GM19452 (cell line): Measurements from ENCODE around the gene GPR157.

ENCODE experiments used
- ATAC-seq: cut with Tn5 transposase; IDR thresholded peaks from one replicate; pipeline ENCODE4 v1.9.1; 2021; ENCODE audit not compliant: unreplicated experiment

Gene GPR157

GRCh38 chr1:9066945-9067807 is 61.7 kb downstream of the GPR157 start:
- ATAC-seq, result no peak

- ATAC-seq, result no peak
Measured at GRCh38 chr1:9065213-9065751, 63.6 kb downstream of the GPR157 start.

GRCh38 chr1:9062846-9063245 is 66.1 kb downstream of the GPR157 start:
- ATAC-seq, result no peak

GRCh38 chr1:9062021-9062471 is 66.9 kb downstream of the GPR157 start:
- no peak for ATAC-seq

- no peak for ATAC-seq
Measured at GRCh38 chr1:9061252-9061960, 67.5 kb downstream of the GPR157 start.

- ATAC-seq, result no peak
Measured at GRCh38 chr1:9059891-9060744, 68.8 kb downstream of the GPR157 start.

GRCh38 chr1:9058465-9058864 is 70.4 kb downstream of the GPR157 start:
- ATAC-seq, result no peak

- no peak for ATAC-seq
Measured at GRCh38 chr1:9057851-9058250, 71.1 kb downstream of the GPR157 start.

- no peak for ATAC-seq
Measured at GRCh38 chr1:9052272-9053049, 76.4 kb downstream of the GPR157 start.

GRCh38 chr1:9051379-9051778 is 77.5 kb downstream of the GPR157 start:
- ATAC-seq, result no peak

- ATAC-seq, result no peak
Measured at GRCh38 chr1:9050803-9051202, 78.1 kb downstream of the GPR157 start.
